Mesenteric fat pad (tissue), 1 donor: ENCODE results near the gene ARL14EP. TPM values are rescaled to one million over a fixed set of nuclear protein-coding genes. Genes with fewer than 3 reads are reported as not detected.

Experiments used
- DNase-seq: peaks from one replicate; pipeline ENCODE4 v3.0.0-alpha.2; 2020; ENCODE audit warnings: low spot score
- total RNA-seq: library from RNA; stranded (reverse); fragmentation: NEBNext Ultra II Directional; extraction: Animal tissue kit (Norgen Biotek cat#: 25700); gene quantifications from one replicate; pipeline ENCODE4 v1.2.1, GENCODE V29; 2021
- donor health status: DM: yes; HTN: yes; CAD: no.

Gene ARL14EP
- total RNA-seq, 1 donor from 2014 or later = 21.5 TPM

- no peak for DNase-seq
Observed at GRCh38 chr11:30368394-30368793, 45.5 kb downstream of the ARL14EP start.

GRCh38 chr11:30370164-30370563 lies 47.3 kb downstream of the ARL14EP start:
- DNase-seq = no peak

GRCh38 chr11:30377347-30377746 lies 54.4 kb downstream of the ARL14EP start:
- no peak for DNase-seq

GRCh38 chr11:30380846-30381245 lies 57.9 kb downstream of the ARL14EP start:
- DNase-seq = no peak

- DNase-seq = no peak
Observed at GRCh38 chr11:30381879-30382278, 59.0 kb downstream of the ARL14EP start.

Other genes with a start within 250 kb of the ARL14EP start
- not detected for gene FSHB, start 92.1 kb upstream of the ARL14EP start, total RNA-seq